Heart left ventricle (tissue), 13 donors: ENCODE measurements around the gene AFMID.

Experiments used
- CTCF ChIP-seq, 12 donors: fragments of 200-600 bp; sonication (generic) in 4 of 12; IDR thresholded peaks; one replicate each; pipeline versions ENCODE4 v1.5.0 to v1.8.0; 2018 to 2022; ENCODE audit warnings: antibody characterized with exemption in 12 of 12, mild to moderate bottlenecking in 5 of 12
- POLR2A ChIP-seq, 2 donors: fragments of 450-650 bp; IDR thresholded peaks; one replicate each; pipeline ENCODE4 v1.6.1; 2017; ENCODE audit warnings: antibody characterized with exemption in 2 of 2, mild to moderate bottlenecking in 2 of 2, moderate library complexity in 2 of 2
- donor health status: ischemic (EF 13 %, LVEDD 7.1; RV severe dilation, severe dysfunction).
- donor health status: DM: no; HTN: yes; CAD: no.
- donor health status: DM: no; HTN: no; CAD: no.
- donor health status: ischemic (EF 25% LVEDD 6.9; RV normal size, moderate dysfunction).
- donor health status: ischemic (EF 25% LVEDD 5.7; RV mildly dilated, moderate dysfunction).
- donor health status: ischemic (EF 35%, LVEDD 5.7; RV mildly dilated, moderate dysfunction).
- donor health status: nonischemic (EF 11% LVEDD 7.7; RV severe dilation, severe dysfunction).
- donor health status: DM: yes; HTN: yes; CAD: no.
- donor health status: PGD.
- donor health status: ischemic (EF 29% LVEDD 5.4; RV normal size, mild dysfunction).
- donor health status: nonischemic (EF 23%, LVEDD 6.1; RV moderate dilation, normal function).

- TF ChIP-seq CTCF (IDR thresholded peaks at IDR 0.05) = peak; percentile 74 to 92 (median 84)
- peak; percentile 41 to 87 for TF ChIP-seq POLR2A (IDR thresholded peaks at IDR 0.05)
These were observed at the start of gene AFMID, which contains the start of gene TK1 for GRCh38 chr17:78186692-78187595.
